ENCODE results near the gene SORCS2.

Gene SORCS2

DNA sequence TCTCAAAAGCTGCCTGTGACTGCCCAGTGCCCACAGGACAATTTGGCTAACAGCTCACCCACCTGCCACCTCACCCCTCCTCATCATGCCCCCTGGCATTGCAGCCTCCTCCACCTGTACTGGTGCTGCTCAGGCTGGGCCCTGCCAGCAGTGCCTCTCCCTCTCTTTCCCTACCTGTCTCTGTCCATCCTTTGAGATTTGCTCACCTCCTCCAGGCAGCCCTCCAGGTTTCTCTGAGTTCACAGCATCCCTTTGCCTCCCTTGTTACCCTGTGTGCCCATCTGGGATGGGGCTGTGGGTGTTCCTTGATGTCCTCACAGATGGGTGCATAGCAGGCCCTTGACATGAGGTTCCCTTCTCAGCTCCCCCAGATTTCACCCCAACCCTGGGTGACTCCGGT, 522.4 kb downstream of the SORCS2 start:
- DNase-seq (ENCODE audit: low spot score) (no peak), FAIRE-seq (no peak)

DNA sequence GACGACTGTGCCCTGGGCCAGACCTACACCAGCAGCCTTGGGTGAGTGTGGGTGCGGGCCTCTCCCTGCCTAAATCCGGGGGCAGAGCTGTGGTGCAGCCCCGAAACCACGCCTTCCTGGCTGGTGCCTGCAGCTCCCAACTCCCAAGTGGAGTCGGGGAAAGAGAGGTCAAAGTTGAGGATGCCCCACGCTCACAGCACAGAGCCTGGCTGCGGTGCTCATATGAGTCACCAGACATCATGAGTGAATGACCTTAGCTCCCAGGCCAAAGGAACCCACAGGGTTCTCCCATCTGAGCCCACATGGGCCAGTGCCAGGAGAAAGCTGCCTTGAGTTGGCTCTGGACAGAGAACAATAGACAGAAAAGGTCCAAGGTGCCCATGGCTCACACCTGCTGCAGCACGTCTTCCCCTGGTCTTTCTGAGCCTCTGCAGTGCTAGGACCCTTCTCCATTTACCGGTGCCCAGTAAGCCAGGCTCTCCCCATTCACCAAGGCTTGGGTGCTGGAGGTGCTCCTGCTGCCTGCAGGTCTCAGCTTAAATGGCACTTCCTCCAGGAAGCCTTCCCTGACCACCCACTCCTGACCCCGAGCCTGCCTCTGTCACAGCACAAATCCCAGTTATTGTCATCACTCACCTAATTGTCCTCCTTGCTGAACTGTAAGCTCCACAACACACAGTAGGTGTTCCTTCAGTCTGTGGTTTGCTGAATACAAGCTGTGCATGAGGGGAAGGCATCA, 523.1 kb downstream of the SORCS2 start:
- DNase-seq (ENCODE audit: low spot score): no peak
- no peak for FAIRE-seq

DNA sequence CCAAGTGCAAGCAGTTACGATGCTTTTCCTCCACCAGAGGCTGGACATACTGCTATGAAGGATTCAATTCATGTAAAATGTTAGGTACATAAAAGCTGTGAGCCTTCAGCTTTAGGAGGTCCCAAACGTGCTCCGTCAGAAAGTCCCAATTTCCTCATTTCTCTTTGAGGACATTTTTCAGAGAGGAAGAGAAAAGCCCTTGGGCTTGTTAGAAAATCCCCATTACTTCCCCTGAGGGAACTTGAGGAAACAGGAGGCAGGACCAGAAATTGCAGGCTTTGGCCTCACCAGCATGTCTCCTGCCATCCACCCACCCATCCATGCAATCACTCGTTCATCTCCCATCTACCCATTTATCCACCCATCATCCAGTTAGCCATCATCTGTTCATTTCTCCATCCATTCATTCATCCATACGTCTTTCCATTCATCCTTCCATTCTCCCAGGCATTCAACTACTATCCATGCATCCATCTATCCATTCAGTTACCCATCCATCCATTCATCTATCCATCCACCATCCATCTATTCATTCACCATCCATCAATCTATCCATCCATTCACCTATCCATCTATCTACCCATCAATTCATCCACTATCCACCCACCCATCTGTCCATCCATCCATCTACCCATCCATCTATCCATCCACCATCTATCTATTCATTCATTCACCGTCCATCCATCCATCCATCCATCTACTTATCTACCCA, 523.8 kb downstream of the SORCS2 start:
- DNase-seq (ENCODE audit: low spot score): no peak
- no peak for FAIRE-seq

DNA sequence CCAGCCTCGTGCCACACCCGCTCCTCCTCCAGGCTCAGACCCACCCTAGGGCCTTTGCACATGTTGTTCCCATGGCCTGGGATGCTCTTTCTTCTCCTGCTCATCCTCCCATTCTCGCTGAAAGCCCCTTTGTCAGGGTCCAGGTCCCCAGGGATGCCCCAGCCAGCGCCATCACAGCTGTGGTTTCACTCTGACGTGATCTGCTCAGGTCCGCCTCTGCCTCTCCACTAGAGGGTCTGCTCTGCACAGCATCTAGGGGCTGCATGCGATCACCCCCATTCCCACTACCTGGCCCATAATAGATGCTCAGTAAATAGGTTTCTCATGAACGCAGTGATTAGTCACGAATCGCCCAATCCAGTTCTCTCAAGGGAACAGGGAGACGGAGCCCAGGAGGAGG, 524.8 kb downstream of the SORCS2 start:
- no peak for DNase-seq (ENCODE audit: low spot score)
- no peak for FAIRE-seq

DNA sequence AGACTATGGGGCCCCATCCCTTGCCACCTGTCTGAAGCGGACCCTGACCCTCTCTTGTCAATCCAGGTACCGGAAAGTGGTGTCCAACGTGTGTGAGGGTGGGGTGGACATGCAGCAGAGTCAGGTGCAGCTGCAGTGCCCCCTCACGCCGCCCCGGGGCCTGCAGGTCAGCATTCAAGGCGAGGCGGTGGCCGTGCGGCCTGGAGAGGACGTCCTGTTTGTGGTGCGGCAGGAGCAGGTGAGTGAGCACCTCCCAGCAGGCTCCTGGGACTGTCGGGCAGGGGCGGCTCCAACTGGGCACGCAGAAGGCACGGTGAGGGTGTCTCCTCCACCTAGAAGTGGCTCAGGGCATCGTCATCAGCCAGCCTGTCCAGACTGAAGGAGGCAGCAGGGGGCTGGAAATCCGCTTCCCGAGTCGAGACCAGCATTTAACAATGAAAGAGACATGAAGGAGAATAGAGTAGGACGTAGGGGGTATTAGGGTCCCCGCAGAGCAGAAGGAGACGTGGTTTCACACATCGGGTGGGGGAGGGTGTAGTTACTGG, 525.7 kb downstream of the SORCS2 start:
- DNase-seq (ENCODE audit: low spot score): no peak
- FAIRE-seq: no peak

DNA sequence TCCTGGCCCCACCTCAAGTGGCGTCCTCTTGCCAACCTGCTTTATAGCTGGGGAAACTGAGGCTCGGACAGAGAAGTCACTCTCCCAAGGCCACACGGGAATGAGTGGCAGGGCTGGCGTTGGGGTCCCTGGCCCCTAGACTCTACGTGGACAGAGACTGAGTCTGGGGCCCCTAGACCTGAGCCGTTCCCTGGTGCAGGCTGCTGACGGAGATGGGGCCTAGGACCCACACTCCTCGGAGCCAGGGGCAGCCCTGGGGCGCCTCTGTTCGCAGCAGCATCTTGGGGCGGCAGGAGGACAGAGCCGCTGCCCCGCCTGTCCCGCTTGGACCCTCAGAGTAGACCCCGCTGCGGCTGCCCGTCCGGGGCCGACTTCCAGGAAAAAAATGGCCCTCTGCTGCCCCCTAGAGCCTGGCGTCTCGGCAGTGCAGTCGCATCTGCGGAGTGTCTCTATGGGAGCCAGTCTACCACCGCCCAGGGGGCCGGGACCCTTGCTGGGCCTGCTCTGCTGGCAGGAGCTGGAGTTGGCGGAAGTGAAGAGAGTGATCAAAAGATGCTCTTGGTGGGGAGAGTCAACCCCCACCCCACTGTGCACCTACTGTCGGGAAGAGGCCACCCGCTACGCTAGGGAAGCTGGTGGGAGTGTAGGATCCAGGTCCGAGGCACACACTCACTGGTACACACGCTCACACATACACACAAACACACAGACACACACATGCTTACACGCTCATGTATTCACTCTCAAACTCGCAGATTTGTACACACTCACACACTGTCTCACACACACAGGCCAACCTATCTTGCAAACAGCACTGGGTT, 527.2 kb downstream of the SORCS2 start:
- DNase-seq (ENCODE audit: low spot score) (peak; percentile 75), FAIRE-seq (no peak)

DNA sequence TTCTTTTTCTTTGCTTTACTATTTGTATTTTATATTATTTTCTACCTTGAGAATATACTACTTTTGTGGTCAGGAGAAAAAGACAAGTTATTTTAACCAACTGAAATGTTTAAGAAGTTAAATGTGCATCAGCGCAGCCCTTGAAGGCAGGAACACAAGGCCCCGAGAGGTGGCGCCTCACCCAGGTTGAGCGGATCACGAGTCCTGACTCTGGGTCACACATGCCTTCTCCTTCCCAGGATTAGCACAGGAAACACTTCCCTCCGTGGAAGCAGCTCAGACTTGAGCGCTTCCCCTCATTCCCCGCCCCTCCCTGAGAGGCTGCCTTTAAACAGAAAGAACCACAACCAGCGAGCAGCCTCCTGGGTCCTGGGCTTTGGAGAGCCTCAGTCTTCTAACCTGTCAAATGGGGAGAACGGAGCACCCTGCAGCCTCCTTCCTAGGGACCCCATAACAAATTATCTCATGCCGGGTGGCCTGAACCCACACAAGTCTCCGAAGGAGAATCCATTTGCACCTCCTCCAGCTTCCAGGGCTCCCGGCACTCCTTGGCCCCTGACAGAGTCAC, 529.7 kb downstream of the SORCS2 start:
- FAIRE-seq (no peak), DNase-seq (ENCODE audit: low spot score) (no peak)

DNA sequence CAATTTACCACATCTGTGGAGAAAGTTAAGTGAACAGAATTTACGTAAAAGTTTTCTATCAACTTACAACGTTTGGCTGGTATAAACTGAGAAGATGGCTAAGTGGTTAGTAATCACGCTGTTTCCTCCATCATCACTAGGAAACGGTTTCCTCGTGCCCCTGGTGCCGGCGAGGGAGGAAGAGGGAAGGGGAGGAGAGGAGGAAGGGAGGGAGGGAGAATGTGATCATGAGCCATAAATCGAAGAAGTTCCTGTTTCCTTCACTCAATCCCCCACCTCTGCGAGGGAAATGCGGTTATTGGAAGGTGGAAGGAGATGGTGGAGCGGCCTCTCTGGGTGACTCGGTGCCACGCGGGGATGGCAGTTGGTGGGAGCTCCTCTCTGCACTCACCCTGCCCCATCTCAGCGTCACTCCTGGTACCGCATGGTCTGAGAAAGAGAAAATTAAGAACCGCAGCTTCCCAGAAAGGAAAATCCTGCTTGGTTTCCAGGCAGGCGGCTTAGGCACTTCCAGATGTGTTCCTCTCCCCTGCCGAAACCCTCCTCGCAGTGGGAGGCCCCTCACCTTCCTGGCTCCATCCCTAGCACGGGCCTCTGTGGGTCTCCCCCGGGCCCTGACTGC, 530.5 kb downstream of the SORCS2 start:
- FAIRE-seq (no peak), DNase-seq (ENCODE audit: low spot score) (no peak)

DNA sequence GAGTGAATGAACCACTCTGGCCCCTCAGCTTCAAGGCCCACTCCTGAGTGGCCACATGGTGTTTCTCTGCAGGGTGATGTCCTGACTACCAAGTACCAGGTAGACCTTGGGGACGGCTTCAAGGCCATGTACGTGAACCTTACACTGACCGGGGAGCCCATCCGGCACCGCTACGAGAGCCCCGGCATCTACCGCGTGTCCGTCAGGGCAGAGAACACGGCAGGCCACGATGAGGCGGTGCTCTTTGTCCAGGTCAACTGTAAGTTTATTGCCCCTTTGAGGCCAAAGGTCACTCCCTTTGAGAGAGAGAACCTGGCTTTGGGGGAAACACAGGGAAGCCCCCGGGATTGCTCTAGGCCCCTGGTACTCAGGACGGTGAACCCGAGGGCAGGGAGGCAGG, 531.3 kb downstream of the SORCS2 start:
- FAIRE-seq: no peak

DNA sequence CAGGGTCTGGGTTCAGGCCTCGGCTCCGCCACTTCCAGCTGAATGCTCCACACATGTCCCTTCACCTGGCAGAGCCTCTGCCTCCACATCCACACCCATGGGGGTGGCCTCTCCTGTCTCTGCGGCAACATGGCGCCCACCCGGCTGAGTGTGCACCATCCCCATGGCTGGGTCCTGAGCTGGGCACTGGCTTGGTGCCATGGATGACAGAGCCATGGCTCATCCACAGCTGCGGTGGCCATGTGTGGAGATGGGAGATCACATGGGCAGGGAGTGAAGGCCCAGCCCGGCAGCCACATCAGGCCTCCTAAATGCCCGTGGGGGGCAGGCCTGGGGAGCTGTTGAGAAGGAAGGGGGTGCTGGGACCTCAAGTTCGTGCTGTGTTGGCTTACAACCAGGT, 533.6 kb downstream of the SORCS2 start:
- DNase-seq (ENCODE audit: low spot score): peak; percentile 49
- no peak for FAIRE-seq

More for the DNA sequence above, 531.3 kb downstream of the SORCS2 start:
- no peak for DNase-seq (ENCODE audit: low spot score)

DNA sequence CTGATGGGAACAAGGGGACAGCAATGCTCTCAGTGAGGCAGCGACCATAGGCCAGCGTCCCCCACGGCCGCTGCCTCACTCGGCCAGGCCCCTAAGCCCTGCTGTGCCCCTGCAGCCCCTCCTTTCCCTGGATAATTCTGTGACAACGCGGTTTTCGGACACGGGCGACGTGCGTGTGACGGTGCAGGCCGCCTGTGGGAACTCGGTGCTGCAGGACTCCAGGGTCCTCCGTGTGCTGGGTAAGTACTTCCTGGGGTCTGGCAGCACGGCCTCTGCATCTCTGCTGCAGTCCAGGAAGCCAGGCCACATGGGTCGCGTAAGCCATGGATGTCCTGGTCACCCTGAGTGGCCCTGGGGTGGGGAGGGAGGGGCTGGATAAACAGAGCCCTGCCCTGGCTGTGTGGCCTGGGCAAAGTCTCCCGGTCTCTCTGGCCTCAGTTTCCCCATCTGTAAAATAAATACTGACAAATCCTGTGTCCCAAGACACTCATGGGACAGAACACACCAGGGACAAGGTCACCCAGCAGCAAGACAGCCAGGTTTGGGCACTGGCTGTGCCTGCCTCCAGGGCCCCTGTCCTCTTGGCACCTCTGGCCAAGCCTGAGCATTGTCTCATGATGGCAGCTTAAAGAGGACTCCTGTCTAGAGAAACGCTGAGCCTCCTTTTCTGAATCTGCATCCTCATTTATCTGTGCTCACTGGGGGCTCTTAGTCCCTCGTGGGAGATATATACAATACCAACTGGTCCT, 534.5 kb downstream of the SORCS2 start:
- DNase-seq (ENCODE audit: low spot score) (no peak), FAIRE-seq (no peak)

DNA sequence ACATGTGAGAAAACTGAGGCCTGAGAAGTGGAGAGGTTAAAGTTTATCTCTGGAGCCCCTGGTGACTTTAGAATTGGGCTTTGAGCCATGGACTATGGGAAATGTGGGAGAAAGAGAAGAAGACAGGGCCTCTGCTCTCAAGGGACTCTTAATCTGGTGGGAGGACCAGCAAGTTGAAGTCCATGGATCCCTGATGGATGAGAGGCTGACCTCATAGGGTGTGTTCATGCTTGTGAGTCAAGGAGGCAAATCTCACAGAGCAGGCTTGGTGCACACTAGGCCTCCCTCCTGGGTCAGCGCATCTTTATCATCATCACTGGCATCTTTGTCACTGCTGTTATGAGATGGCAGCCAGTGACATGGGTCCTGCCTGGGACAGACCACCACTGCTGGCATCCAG, 535.4 kb downstream of the SORCS2 start:
- FAIRE-seq: no peak
- DNase-seq (ENCODE audit: low spot score): no peak

DNA sequence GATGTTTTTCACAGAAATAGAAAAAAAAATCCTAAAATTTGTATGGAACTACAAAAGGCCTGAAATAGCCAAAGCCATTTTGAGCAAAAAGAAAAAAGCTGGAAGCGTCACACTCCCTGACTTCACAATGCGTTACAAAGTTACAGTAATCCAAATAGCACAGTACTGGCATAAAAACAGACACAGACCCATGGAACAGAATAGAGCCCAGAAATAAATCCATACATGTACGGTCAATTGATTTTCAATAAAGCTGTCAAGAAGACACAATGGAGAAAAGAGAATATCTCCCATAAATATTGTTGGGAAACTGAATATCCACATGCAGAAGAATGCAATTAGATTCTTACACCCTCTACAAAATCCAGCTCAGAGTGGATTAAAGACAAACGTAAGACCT, 539.1 kb downstream of the SORCS2 start:
- FAIRE-seq (no peak), DNase-seq (ENCODE audit: low spot score) (no peak)

DNA sequence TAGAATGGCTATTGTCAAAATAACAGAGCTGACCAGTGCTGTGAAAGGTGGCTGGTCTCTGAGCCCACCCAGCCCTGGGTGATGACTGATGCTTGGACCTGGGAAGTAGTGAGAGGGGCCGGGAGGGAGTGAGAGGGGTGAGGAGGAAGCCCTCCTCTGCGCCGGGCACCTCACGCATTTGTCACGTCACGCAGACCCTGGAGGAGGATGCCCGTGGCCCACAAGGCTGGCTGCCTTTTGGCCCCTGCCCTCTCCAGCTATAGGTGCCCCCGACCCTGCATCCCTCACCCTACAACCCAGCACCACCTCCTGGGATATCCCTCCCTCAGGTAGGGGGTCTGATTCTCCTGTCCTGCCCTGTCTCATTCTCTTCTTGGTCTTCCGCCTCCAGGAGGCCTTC, 539.9 kb downstream of the SORCS2 start:
- FAIRE-seq: no peak
- no peak for DNase-seq (ENCODE audit: low spot score)

DNA sequence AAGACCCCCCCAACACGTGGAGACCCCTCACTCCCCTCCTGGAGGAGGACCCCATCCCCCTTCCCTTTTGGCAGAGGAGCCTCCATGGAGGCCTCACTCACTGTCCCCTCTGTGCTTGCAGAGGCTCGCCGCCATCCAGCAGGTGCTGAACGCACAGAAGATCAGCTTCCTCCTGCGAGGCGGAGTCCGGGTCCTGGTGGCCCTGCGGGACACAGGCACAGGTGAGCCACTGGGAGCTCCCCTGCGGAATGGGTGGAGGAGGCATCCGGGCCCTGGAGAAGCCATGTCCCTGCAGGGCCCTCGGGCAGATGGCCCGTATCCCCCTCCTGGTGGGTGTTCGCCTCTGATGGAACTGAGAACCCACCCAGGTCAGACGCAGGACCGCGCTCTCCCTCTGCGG, 540.9 kb downstream of the SORCS2 start:
- DNase-seq (ENCODE audit: low spot score) (no peak), FAIRE-seq (no peak)

DNA sequence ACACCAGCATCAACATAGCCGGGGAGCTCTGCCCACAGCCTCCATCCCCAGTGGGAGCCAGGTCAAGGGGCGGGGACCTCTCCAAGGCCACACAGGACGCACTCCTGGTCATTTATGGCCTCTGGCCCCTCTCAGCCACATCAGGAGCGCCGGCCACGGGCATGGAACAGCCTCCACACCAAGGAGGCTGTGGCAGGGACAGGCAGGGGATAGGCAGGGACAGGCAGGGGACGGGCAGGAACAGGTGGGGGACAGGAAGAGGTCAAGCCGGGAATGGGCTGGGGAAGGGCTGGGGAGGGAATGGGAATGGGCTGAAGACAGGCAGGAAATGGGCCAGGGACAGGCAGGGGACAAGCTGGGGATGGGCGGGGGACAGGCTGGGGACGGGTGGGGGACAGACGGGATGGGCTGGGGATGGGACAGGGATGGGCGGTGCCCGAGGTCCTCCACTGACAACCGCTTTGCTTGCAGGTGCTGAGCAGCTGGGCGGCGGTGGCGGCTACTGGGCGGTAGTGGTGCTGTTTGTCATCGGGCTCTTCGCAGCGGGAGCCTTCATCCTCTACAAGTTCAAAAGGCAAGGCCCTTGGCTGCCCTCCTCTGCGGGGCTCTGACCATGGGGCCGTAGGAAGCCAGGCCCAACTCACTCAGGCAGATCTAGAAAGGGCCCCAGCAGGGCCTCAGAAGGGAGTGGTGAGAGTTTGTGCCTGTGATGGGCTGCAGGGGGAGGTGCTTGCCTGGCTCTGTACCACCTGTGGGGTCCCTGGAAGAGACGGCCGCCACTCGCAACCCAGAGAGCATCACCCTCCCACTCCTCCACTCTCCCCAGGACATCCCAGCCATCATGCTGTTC, 541.7 kb downstream of the SORCS2 start:
- FAIRE-seq: no peak
- no peak for DNase-seq (ENCODE audit: low spot score)

DNA sequence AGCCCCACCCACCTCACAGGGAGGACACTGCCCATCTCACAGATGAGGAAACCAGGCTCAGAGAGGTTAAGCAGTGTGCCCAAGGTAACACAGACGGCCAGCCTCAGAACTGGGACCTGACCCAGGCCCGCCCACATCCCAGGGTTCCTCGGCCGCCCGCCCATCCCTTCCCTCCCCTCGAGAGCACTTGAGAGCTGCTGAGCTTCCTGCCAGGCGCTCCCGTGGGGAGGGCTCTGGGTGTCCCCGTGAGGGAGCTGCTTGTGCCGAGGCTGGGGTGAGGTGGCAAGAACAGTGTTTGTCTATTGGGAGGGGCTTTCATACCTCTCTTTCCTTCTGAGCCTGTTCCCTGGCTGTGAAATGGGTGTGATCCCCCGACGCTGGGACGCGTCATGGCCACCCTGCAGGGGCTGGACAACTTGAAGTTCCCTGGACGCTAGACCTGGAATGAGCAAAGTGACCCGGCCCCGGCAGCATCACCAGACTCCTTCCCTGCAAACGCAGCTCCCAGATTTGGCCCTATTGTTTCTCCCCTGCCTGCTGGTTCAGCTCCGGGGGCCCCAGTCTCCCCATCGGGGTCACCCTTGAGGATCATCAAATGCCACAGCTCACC, 542.4 kb downstream of the SORCS2 start:
- FAIRE-seq (no peak), DNase-seq (ENCODE audit: low spot score) (no peak)

DNA sequence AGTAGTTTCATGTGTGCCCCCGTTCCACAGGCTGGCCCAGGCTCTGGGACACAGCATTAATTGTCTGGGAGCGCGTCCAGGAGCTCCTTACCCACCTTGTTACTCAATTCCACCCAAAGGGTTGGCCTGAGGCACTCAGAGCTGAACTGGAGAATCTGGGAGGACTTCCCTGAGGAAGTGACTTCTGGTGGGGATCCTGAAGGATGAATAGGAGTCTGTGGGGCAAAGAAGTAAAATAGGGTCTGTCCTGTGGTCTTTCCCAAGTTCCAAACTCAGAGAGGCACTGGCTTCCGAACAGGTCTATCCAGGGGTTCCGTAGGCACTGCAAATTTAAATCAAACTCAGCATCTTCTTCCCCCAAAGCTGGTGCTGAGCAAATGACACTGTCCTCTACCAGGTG, 543.1 kb downstream of the SORCS2 start:
- FAIRE-seq (no peak), DNase-seq (ENCODE audit: low spot score) (no peak)

DNA sequence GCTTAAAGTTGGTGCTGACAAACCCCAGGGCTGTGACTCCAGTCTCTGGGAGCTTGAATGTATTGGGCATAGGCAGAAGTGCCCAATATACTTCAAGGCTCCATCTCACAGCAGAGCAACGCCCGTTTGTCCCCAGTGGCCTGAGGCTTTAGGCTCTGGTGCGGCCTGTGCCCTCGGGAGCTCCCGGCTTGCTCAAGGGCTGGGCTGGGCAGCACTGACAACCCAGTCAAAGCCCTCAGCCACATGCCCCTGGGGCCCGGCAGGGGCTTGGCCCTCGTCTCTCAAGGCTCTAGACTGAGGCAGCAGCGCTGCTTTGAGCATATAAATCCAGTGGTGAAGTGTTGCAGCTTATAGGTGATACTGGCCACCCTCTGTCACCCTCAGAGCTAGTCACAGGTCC, 543.6 kb downstream of the SORCS2 start:
- no peak for FAIRE-seq
- DNase-seq (ENCODE audit: low spot score): no peak
